HS-27A (cell line): ENCODE measurements around the gene POM121.
"Not testable (repeated sequence)": the region's sequence is repeated elsewhere in the genome, so short reads cannot be mapped to it uniquely, and the experiment has no call there.

ENCODE experiments used
- DNase-seq: peaks from one replicate; pipeline ENCODE4 v3.0.0-alpha.2; 2012; ENCODE audit warnings: low read depth, missing footprints

The POM121 gene

DNA sequence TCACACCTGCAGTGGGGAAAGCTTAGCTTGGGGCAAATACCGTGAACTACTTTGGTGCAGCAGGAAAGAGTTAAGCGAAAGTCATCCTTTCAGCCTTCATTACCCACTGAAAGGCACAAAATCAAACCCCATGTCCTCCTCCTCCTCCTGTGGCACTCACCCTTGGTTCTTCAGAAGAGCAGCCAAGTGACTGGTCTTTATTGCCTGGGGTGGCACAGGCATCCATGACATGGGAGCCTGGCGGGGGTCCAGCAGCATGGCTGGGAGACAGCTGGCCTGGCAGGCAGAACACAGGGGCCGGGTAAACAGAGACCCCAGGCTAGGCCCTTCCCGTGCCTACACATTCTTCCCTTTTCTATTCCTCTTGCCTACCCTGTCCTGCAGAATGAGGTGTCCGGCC lies 24.8 kb downstream of the POM121 start:
- not testable (repeated sequence) for DNase-seq

DNA sequence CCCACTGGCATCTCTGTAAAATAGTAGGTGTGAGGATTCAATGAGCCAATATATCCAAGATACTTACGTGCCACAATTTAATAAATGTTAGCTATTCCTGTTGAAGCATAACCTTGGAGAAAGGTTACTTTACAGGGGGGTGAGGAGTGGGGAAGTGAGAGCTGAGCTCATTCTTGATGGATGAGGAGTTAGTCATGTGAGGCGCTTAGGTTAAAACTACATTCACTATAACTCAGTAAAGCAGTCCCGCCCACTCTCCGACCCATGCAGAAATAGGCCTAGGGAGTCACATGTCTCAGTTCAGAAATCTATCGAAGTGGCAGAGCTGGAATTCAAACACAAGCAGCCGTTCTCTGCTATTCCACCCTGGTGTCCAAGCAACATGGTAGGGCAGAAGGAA lies 25.5 kb downstream of the POM121 start:
- not testable (repeated sequence) for DNase-seq

DNA sequence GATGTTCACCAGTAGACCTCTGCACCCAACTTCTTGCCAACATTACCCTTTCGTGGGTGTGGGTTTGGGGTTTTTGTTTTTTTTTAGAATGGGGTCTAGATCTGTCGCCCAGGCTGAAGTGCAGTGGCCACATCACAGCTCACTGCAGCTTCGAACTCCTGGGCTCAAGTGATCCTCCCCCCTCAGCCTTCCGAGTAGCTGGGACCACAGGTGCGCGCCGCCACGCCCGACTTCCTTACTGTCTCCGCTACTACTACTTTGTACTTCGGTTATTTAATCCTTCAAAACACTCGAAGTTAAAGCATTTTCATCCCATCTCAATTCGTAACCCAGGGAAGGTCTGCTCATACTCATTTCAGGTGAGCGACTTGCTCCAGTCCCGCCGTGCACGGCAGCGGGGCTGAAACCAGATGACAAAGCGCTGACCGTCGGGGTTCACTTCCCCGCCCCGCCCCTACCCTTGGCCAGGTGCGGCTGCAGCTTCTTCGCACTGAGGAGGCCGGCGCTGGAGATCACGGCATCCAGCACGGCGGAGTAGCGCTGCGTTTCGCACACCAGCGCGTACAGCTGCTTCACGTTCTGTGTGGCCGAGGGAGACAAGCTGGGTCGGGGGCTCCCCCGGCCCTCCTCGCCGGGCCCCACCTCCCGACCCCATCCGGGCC lies 29.1 kb downstream of the POM121 start:
- DNase-seq: not testable (repeated sequence)

DNA sequence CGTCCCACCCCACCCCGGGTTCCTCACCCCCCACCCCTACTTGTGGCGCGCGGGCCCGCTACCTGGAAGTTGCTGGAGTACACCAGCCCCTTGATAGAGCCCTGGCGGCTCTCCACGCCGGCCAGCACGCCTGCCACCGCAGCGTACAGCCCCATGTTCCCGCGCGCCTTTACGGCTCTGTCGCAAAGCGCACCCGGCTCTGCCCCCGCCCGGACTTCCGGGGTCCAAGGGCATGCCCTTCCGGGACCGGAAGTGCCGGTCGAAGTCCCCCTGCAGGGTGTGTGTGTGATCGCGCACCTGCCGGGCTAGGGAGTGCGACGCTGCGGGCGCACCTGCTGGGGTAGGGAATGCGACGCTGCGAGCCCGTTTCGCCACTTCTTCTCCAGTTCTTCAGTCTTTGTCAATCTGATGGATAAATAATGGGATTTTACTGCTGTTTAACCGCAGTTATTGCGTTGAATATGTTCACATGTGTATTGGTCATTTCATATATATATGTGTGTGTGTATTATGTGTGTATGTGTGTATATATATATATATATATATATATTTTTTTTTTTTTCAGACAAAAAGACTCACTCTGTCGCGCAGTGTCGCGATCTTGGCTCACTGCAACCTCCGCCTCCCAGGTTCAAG lies 29.8 kb downstream of the POM121 start:
- DNase-seq: not testable (repeated sequence)

DNA sequence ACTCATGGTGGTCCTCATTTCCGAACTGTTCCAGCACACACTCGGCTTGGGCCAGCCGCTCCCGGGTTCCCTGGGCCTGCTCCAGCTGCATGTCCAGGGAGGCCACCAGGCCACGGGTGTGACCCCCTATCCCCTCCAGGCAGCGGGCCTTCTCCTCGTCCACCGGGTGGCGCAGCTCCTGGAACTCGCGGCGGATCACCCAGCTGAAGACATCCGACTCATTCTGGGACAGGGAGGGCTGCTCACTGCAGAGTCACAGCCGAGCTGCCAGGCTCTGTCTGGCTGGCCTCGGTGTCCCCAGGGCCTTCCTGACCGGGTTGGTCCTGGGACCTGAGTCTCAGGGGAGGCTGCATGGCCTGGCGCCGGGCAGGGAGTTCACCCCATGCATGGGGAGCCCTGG lies 35.1 kb downstream of the POM121 start:
- not testable (repeated sequence) for DNase-seq

DNA sequence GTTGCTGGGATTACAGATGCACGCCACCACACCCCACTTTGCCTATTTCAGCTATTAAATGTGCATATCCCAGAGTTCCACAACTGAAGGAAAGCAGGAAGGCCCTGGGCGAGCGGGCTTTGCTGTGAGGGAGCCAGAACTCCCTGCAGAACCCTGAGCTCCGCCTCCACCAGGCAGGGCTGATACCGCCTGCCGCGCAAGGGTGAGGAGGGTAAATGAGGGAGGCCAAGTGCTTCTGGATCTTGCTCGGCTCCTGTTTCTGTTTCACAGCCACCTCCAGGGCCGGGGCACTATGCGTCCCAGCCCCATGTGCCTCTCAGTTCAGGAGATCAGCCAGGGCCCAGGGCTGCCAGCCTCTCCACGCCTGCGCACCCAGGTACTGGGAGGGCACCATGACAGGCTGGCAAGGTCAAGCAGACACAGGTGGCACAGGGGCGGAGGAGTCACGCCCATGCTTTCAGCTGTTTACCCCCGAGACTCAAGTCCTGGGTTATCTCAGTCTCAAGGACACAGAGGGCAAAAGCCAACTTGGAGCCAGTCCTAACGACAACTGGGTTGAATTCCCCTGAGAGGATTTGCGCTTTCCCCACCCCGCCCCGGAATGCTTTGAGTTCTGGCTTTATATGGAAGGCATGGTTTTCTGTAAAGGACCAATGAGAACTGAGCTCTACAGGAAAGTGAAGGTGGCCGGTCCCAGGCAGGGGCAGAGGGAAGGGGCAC lies 35.9 kb downstream of the POM121 start:
- DNase-seq: not testable (repeated sequence)

DNA sequence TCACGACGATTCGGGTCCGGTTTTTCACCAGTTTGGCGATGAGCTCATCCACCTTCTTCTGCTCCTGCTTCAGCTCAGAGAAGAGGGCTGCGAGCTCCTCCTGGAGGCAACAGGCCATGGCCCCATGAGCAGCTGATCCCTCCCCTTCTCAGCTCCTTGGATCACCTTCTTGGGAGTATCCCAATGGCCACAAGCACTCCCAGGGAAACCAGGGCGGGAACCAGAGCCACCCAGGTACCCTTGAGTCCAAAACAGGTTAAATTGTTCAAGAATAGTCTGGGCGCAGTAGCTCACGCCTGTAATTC lies 36.4 kb downstream of the POM121 start:
- not testable (repeated sequence) for DNase-seq

DNA sequence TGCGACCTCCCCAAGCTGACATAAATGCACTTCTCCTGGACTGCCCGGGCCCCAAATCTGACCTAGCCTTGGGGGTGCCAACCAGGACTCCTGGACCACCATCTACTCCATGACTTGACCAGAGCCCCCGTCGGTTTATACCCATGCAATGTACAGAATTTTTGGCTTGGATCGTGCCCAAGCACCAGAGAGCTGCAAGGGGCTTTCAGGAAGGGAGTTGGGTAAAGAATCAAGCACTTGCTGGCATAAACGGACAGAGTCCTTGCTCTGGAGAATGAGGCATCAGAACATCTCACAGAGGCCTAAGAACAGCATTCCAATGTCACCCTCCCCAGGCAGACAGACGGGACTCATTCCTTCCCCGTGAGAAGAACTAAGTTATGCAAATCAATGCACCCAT lies 38.2 kb downstream of the POM121 start:
- not testable (repeated sequence) for DNase-seq

DNA sequence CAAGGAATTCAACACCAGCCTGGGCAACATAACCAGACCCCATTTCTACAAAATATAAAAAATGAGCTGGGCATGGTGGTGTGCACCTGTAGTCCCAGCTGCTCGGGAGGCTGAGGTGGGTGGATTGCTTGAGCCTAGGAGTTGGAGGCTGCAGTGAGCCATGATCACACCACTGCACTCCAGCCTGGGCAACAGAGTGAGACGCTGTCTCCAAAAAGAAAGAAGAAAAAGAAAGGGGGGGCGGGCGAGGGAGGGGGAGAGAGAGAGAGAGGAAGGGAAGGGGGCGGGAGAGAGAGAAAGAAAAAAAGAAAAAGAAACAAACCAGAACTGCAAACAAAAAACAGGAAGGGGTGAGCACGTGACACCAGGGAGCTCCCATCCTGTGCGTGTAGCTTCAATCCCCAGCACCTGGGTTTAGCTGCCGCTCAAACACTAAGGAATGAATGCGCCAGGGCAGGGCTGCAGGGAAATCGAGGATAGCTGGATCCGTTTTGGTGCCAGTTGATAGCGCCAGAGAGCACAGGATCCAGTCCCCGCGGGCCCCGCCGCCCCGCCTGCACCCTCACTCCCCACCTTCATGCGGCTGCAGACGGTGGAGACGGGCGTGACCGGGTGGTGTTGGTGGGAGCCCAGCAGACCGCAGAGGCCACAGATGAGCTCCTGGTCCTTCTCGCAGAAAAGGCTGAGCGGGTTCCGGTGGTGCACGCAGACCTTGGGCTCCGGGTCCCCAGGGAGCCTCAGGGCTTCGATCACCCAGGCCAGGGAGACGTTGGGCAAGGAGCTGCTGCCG lies 40.5 kb downstream of the POM121 start:
- not testable (repeated sequence) for DNase-seq

DNA sequence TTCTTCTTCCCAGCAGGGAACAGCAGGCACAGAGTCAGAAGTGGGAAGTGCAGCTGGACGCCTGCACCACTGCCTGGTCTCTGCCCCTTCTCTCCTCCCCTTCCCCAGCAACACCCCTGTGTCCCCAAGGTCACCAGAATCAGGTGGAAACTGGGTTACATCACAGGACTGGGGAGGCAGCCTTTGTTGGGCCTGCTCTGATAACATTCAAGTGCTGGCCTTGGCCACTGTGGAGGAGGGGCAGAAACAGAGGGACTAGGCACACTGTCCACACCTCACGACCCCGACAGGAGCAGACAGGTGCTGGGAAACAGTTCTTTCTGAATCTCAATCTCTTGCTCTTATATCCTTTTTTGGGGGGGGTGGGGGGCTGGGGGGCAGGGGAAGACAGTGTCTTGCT lies 42.0 kb downstream of the POM121 start:
- not testable (repeated sequence) for DNase-seq

DNA sequence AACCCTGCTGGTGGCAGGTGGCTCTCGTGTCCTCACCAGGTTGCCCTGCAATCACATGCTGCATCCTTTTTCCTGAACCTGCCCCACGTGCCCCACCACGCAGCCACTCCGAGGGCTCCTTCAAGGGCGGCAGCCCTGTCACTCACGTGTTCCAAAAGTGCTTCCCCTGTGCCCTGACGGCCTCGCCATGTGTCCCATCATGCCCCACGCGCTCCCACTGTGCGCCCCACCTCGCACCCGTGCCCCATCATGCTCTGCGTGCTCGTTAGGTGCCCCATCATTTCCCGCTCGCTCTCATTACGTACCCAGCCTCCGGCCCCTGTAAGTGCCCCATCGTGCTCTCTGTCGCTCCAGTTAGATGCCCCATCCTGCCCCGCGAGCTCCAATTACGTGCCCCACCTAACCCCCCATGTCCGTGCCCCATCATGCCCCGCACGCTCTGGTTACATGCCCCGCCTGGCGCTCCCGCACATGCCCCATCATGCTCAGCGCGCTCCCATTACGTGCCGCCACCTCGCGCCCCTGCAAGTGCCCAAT lies 44.2 kb downstream of the POM121 start, which contains the start of gene TRIM74:
Gene TRIM74 (minus strand): TSS at position 487 of the 537 bp plus-strand sequence. CDS start 3,309 bp downstream, outside the sequence.
- DNase-seq: not testable (repeated sequence)

DNA sequence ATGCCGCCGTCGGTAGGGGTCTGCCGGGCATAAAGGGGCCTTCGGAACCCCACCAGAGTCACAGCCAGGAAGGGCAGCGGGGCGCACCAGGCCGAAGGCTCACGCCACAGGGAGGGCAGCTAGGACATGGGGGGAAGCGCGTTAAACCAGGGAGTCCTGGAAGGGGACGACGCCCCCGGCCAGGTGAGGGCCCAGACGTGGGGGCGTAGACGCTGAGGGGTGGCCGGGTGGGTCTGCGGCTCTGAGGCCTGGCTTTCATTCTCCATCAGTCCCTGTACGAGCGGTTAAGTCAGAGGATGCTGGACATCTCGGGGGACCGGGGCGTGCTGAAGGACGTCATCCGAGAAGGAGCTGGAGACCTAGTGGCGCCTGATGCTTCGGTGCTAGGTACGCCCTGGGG lies 44.8 kb downstream of the POM121 start:
- DNase-seq: not testable (repeated sequence)

DNA sequence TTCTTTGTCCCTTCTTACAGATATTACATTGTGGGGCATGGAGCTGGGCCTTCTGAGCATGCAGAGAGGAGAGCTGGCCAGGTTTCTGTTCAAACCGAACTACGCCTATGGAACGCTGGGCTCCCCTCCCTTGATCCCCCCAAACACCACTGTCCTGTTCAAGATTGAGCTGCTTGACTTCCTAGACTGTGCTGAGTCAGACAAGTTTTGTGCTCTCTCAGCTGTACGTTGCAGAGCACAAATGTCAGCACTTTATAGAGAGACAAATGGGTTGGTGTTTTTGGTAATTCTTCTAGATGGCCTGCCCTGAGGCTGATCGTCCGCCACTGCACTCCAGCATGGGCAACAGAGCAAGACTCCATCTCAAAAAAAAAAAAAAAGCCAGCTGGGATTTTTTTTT lies 46.6 kb downstream of the POM121 start:
- DNase-seq: not testable (repeated sequence)

DNA sequence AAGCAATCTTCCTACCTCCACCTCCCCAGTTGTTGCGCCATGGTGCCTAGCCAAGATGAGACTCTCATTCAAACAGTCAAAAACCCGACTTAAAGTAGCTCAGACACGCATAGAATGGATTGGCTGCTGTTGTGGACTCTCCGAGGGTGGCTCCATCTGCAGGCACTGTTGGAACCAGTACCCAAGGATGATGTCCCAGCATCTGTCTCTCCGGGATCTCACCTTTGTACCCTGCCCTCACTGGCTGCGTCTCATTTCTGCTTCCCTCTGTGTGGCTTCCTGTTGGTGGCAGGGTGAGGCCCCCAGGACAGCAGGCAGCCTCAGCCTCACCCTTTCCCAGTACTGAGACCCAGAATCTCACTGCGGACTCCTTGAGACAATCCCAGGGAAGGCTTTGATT lies 49.9 kb downstream of the POM121 start:
- not testable (repeated sequence) for DNase-seq

DNA sequence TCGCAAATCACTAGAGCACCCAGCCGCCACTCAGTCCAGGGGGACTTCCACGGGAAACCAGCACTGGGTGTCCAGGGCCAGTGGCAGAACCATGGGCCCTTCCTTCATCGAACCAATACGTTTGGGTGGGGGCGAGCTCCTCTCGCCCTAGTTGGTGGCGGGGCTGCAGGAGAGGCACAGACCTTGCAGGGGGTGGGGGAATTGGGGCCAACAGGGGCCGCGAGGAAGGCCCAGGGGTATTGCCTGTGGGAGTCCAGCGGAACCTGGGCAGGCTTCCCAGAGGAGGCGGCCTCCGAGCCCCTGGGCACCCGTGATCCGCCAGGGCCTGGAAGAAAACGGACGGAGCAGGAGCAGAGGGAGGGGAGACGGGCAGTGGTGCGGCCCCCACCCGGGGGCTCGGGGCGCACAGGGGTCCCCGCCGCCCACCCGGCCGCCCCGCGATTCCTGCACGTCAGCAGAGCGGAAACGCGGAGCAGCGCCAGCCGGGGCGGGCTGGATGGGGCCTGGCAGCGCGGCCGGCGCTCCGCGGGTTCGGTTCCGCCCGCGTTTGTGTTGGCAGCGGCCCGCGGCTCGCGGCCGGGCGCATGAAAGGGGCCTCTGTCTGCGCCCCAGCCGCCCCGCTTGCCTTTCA lies 50.9 kb downstream of the POM121 start:
- not testable (repeated sequence) for DNase-seq

DNA sequence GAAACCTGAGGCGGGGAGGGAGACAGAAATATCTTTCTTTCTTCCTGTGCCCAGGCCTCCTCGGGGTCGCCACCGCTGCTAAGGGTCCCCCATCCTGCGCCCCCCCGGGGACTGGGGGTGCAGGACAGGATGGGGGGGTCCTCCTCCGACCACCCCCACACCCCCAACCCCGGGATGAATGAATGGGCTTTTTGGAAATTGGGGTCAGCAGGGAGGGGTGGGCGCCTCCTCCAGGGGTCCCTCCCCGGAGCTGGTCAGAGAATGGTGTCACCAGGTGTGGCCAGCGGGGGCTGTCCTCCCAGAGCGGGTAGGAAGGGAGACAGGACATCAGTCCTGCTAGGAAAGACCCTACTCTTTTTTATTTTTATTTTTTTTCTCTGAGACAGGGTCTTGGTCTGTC lies 51.5 kb downstream of the POM121 start:
- not testable (repeated sequence) for DNase-seq

DNA sequence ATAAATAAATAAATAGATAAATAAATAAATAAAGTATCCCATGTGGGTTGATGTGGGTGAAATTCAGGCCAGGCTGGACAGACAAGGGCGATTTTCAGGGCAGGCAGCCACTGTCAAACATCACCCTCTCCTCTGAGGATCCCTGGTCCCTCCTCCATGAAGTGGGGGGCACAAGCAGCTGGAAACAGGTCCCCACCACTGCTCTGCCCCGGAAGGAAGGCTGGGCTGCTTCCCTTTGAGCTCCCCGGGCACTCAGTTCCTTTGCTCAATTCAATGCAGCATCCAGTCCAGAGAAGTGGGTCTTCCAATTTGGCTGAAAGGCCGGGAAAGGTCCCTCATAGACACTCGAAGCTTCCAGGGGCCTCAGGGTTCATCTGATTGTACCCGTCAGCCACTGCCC lies 55.5 kb downstream of the POM121 start:
- DNase-seq: not testable (repeated sequence)

DNA sequence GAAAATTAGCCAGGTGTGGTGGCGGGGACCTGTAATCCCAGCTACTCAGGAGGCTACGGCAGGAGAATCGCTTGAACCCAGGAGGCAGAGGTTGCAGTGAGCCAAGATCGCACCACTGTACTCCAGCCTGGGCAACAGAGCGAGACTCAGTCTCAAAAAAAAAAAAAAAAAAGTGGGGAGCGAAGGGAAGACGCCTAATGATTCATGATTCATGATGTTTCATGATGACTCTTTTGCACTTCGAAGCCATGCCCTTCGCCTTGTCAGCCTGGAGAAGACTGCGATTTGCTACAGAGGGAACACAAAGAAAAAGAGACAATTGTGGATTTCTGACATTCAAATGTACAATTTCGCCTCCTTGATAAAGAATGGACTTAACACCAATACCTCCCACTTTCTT lies 57.2 kb downstream of the POM121 start:
- not testable (repeated sequence) for DNase-seq

DNA sequence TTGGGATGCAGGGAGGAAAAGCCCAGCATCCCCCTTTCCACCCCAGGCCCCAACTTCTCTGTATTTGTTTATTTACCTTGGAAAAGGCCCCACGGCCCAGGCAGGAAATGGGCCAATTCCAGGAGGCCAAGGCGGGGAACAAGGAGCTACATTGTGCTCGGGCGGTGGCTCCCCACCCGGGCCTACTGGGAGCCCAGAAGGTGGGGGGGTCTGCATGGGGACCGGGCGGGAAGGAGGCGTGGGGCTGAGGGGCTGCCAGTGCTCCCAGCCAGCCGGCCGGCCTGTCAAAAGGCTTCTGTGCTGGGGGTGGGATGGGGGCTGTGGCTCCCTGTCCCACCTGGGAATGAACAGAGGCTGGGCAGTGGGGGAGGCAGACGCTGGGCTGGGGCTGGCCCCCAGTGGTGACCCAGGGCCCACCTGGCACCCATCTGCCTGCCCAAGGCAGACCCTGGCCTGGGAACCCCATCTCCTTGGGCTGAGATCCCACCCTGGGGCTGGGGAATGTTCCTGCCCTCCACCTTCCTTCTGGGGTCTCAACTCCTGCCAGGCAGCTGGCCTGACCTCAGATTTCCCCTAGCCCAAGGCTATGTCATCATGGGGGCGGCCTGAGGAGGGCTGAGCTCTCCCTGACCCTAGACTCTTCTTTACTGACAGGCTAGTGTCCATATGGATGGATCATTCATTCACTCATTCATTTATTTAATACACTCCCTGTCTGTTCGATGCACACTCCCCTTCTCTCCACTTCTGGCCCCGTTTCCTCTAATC lies 65.4 kb downstream of the POM121 start:
- DNase-seq: not testable (repeated sequence)

DNA sequence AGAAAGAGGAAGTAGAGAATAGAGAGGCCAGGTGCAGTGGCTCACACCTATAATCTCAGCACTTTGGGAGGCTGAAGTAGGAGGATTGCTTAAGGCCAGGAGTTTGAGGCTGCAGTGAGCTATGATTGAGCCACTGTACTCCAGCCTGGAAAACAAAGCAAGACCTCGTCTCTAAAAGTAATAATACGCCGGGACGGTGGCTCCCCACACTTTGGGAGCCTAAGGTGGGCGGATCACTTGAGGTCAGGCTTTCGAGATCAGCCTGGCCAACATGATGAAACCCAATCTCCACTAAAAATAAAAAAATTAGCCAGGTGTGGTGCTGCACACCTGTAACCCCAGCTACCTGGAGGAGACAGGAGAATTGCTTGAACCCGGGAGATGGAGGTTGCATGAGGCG lies 70.6 kb downstream of the POM121 start:
- DNase-seq: not testable (repeated sequence)

DNA sequence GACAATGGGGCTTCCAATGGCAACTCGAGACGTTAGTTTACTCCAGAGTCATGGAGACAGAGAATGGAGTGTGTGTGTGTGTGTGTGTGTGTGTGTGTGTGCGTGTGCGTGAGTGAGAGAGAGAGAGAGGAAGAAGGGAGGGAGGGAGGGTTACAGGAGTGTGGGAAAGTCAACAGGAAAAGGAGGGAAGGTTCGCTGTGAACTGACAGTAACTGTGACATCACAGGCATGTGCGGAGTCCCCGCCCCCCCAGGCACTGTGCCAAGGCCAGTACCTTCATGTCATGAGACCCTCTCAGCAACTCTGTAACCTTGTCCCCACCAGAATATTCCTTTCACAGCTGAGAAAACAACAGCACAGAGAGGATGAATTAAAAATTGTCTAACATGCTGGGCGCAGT lies 72.6 kb downstream of the POM121 start:
- not testable (repeated sequence) for DNase-seq
